ENCODE results near the gene MOG.

Gene MOG

GRCh38 chr6:29663300-29664042 is 6.6 kb downstream of the MOG start:
- Histone ChIP-seq H3K27ac (replicated peaks) (no peak overlapping the region), H3K4me3 (replicated peaks; ENCODE audit: insufficient read depth, low read length) (no peak overlapping the region), H3K27me3 (ENCODE audit: insufficient read depth, poor library complexity, severe bottlenecking) (no peaks in the 10 kb centered on the region)
- DNase-seq (ENCODE audit: low read depth in 1 of 2, low spot score in 1 of 2), result no peak
- TF ChIP-seq CTCF (IDR thresholded peaks at IDR 0.05; ENCODE audit: insufficient read depth, low read length), result no peak
- TF ChIP-seq POLR2AphosphoS5 (IDR thresholded peaks at IDR 0.05; ENCODE audit: low read depth), result no peak
- TF ChIP-seq REST (IDR thresholded peaks at IDR 0.05; ENCODE audit: insufficient replicate concordance, low read depth), result no peak
- TF ChIP-seq SPI1 (IDR thresholded peaks at IDR 0.05; ENCODE audit: borderline replicate concordance, low read depth), result no peak
- no peak for TF ChIP-seq GABPA (IDR thresholded peaks at IDR 0.05; ENCODE audit: low read depth)

- Histone ChIP-seq H3K27me3 (ENCODE audit: insufficient read depth, poor library complexity, severe bottlenecking) (no peaks in the 10 kb centered on the region), H3K4me3 (replicated peaks; ENCODE audit: insufficient read depth, low read length) (no peak overlapping the region), H3K27ac (replicated peaks) (no peak overlapping the region)
- DNase-seq (ENCODE audit: low read depth in 1 of 2, low spot score in 1 of 2), result no peak
- no peak for TF ChIP-seq POLR2AphosphoS5 (IDR thresholded peaks at IDR 0.05; ENCODE audit: low read depth)
- no peak for TF ChIP-seq CTCF (IDR thresholded peaks at IDR 0.05; ENCODE audit: insufficient read depth, low read length)
- no peak for TF ChIP-seq GABPA (IDR thresholded peaks at IDR 0.05; ENCODE audit: low read depth)
- TF ChIP-seq SPI1 (IDR thresholded peaks at IDR 0.05; ENCODE audit: borderline replicate concordance, low read depth), result no peak
- TF ChIP-seq REST (IDR thresholded peaks at IDR 0.05; ENCODE audit: insufficient replicate concordance, low read depth), result no peak
Observed at GRCh38 chr6:29665942-29666825, 9.3 kb downstream of the MOG start.

GRCh38 chr6:29666826-29667130 is 9.9 kb downstream of the MOG start:
- no peak overlapping the region for H3K27ac ChIP-seq (replicated peaks)
- TF ChIP-seq POLR2AphosphoS5 (IDR thresholded peaks at IDR 0.05; ENCODE audit: low read depth), result no peak
- no peak for TF ChIP-seq REST (IDR thresholded peaks at IDR 0.05; ENCODE audit: insufficient replicate concordance, low read depth)
- TF ChIP-seq SPI1 (IDR thresholded peaks at IDR 0.05; ENCODE audit: borderline replicate concordance, low read depth), result no peak
- TF ChIP-seq GABPA (IDR thresholded peaks at IDR 0.05; ENCODE audit: low read depth), result no peak
- TF ChIP-seq CTCF (IDR thresholded peaks at IDR 0.05; ENCODE audit: insufficient read depth, low read length), result no peak

More at GRCh38 chr6:29666826-29667130, 9.9 kb downstream of the MOG start:
- Histone ChIP-seq H3K27me3 (ENCODE audit: insufficient read depth, poor library complexity, severe bottlenecking) (no peaks in the 10 kb centered on the region), H3K4me3 (replicated peaks; ENCODE audit: insufficient read depth, low read length) (no peak overlapping the region)
- no peak for DNase-seq (ENCODE audit: low read depth in 1 of 2, low spot score in 1 of 2)

Data from HL-60 (cell line).